HepG2 (cell line): ENCODE results near the gene PCDH12. TPM values are rescaled to one million over a fixed set of nuclear protein-coding genes. Genes with fewer than 3 reads are reported as not detected.

Experiments used
- AHR ChIP-seq: IDR thresholded peaks from 2 replicates; pipeline ENCODE4 v1.6.1; 2018; ENCODE audit warnings: missing genetic modification reagents, missing compliant biosample characterization
- CHD2 ChIP-seq: IDR thresholded peaks from 2 replicates; pipeline ENCODE4 v1.6.1; 2011; ENCODE audit warnings: low read depth, low read length, improper control_type of control experiment
- E2F2 ChIP-seq: sonication (generic); formaldehyde crosslinking; IDR thresholded peaks from 2 replicates; pipeline ENCODE4 v1.4.0; 2020; ENCODE audit warnings: missing genetic modification reagents, borderline replicate concordance
- ETS1 ChIP-seq: sonication (generic); formaldehyde crosslinking; IDR thresholded peaks from 2 replicates; pipeline ENCODE4 v1.4.0; 2020; ENCODE audit warnings: missing genetic modification reagents
- ETV5 ChIP-seq: IDR thresholded peaks from 2 replicates; pipeline ENCODE4 v1.6.1; 2018; ENCODE audit warnings: missing biosample characterization, missing genetic modification reagents, inconsistent platforms, borderline replicate concordance
- HNF1B ChIP-seq: sonication (generic); formaldehyde crosslinking; IDR thresholded peaks from 2 replicates; pipeline ENCODE4 v1.5.1; 2020; ENCODE audit warnings: mild to moderate bottlenecking, moderate library complexity, missing genetic modification reagents
- RCOR2 ChIP-seq: IDR thresholded peaks from 2 replicates; pipeline ENCODE4 v1.6.1; 2016; ENCODE audit warnings: missing biosample characterization, missing genetic modification reagents
- SRY ChIP-seq: sonication (generic); formaldehyde crosslinking; IDR thresholded peaks from 2 replicates; pipeline ENCODE4 v1.8.0; 2022; ENCODE audit warnings: mild to moderate bottlenecking, missing genetic modification reagents
- WIZ ChIP-seq: sonication (generic); formaldehyde crosslinking; IDR thresholded peaks from 2 replicates; pipeline ENCODE4 v1.5.1; 2020; ENCODE audit warnings: mild to moderate bottlenecking, missing genetic modification reagents
- ZBED4 ChIP-seq: sonication (generic); formaldehyde crosslinking; IDR thresholded peaks from 2 replicates; pipeline ENCODE4 v1.4.0; 2020; ENCODE audit warnings: missing genetic modification reagents, borderline replicate concordance
- ZFP91 ChIP-seq: sonication (generic); formaldehyde crosslinking; IDR thresholded peaks from 2 replicates; pipeline ENCODE4 v1.9.0; 2022; ENCODE audit warnings: missing genetic modification reagents, mild to moderate bottlenecking, borderline replicate concordance
- ZMAT5 ChIP-seq: sonication (generic); formaldehyde crosslinking; IDR thresholded peaks from 2 replicates; pipeline ENCODE4 v1.5.0; 2020; ENCODE audit warnings: mild to moderate bottlenecking, low read depth, missing genetic modification reagents, borderline replicate concordance
- ZNF24 ChIP-seq: fragments of 450-650 bp; IDR thresholded peaks from 2 replicates; pipeline ENCODE4 v1.6.1; 2017; ENCODE audit warnings: antibody characterized with exemption, mild to moderate bottlenecking
- ZNF253 ChIP-seq: sonication (generic); formaldehyde crosslinking; IDR thresholded peaks from 2 replicates; pipeline ENCODE4 v1.8.0; 2022; ENCODE audit warnings: mild to moderate bottlenecking, missing genetic modification reagents, borderline replicate concordance
- ZNF414 ChIP-seq: sonication (generic); formaldehyde crosslinking; IDR thresholded peaks from 2 replicates; pipeline ENCODE4 v1.5.0; 2020; ENCODE audit warnings: missing genetic modification reagents
- ZNF7 ChIP-seq: IDR thresholded peaks from 2 replicates; pipeline ENCODE4 v1.6.1; 2016; ENCODE audit warnings: missing biosample characterization, missing genetic modification reagents
- ZNF75D ChIP-seq: sonication (generic); formaldehyde crosslinking; IDR thresholded peaks from 2 replicates; pipeline ENCODE4 v1.8.1; 2023; ENCODE audit warnings: missing genetic modification reagents, mild to moderate bottlenecking, borderline replicate concordance
- ZNF777 ChIP-seq: sonication (generic); formaldehyde crosslinking; IDR thresholded peaks from 2 replicates; pipeline ENCODE4 v1.4.0; 2020; ENCODE audit warnings: missing genetic modification reagents
- ZSCAN12 ChIP-seq: sonication (generic); formaldehyde crosslinking; IDR thresholded peaks from 2 replicates; pipeline ENCODE4 v1.9.0; 2021; ENCODE audit warnings: mild to moderate bottlenecking, missing genetic modification reagents
- polyA plus RNA-seq, 8 experiments: library from polyadenylated mRNA; depleted of rRNA in 3 of 8; stranded (reverse) in 7 of 8; unstranded in 1 of 8; fragments of >200 nt; fragmentation: Illumina TruSeq in 4 of 8; extraction: Trizol in 4 of 8; gene quantifications; 2 replicates each; pipeline versions ENCODE4 v1.2.1 to v1.2.3, GENCODE V29; 2011 to 2016; ENCODE audit warnings: low read depth in 4 of 8, missing spikeins in 1 of 8, mixed read lengths in 1 of 8; ENCODE audit not compliant: insufficient read depth in 1 of 8
- total RNA-seq, 5 experiments: library from RNA; depleted of rRNA; stranded (reverse); fragments of >200 nt; fragmentation: Illumina TruSeq; extraction: Trizol; gene quantifications; 2 replicates each; pipeline ENCODE4 v1.2.3, GENCODE V29; 2016; ENCODE audit warnings: low read depth in 1 of 5

The PCDH12 gene
- total and polyA plus RNA-seq, 2 of the 13 experiments (the other 11 are each of a cell fraction or from before 2014, with no cell fraction given), result not detected

GRCh38 chr5:141914199-141914743 is 43.7 kb downstream of the PCDH12 start (continued):
- no peak for TF ChIP-seq ZFP91
- TF ChIP-seq ZNF414, result no peak
- no peak for TF ChIP-seq ZNF75D (CRISPR knock-in tag)
- TF ChIP-seq HNF1B (CRISPR knock-in tag), result no peak; the same call in 1 of the 2 replicates
- TF ChIP-seq ZBED4 (CRISPR knock-in tag), result no peak
- no peak for TF ChIP-seq ZNF253 (CRISPR knock-in tag)
- TF ChIP-seq ETV5 (CRISPR knock-in tag), result no peak
- TF ChIP-seq ZNF7 (CRISPR knock-in tag), result no peak
- no peak for TF ChIP-seq CHD2
- no peak for TF ChIP-seq ETS1 (CRISPR knock-in tag)
- TF ChIP-seq ZNF777 (CRISPR knock-in tag), result peak; percentile 70
- no peak for TF ChIP-seq ZSCAN12 (CRISPR knock-in tag)
- TF ChIP-seq ZNF24, result no peak
- 0 out of 2 replicates have a peak, but pooled peaks have one; percentile 30 for TF ChIP-seq SRY (CRISPR knock-in tag)
- TF ChIP-seq RCOR2, result no peak
- TF ChIP-seq AHR (CRISPR knock-in tag), result no peak; the same call in 1 of the 2 replicates
- TF ChIP-seq ZMAT5, result no peak
- no peak for TF ChIP-seq WIZ (CRISPR knock-in tag)
- TF ChIP-seq E2F2 (CRISPR knock-in tag), result no peak
